Limb (tissue), 2 donors: ENCODE results near the gene ABHD4.
A peak's percentile ranks its signal among the peaks of the same experiment; 100 is the strongest.
"Not testable (repeated sequence)": the region's sequence is repeated elsewhere in the genome, so short reads cannot be mapped to it uniquely, and the experiment has no call there.

Experiments
- DNase-seq, 2 donors: peaks; one replicate each; pipeline ENCODE4 v3.0.0-alpha.2; 2016; ENCODE audit errors: extremely low spot score in 2 of 2

ABHD4 gene

DNA sequence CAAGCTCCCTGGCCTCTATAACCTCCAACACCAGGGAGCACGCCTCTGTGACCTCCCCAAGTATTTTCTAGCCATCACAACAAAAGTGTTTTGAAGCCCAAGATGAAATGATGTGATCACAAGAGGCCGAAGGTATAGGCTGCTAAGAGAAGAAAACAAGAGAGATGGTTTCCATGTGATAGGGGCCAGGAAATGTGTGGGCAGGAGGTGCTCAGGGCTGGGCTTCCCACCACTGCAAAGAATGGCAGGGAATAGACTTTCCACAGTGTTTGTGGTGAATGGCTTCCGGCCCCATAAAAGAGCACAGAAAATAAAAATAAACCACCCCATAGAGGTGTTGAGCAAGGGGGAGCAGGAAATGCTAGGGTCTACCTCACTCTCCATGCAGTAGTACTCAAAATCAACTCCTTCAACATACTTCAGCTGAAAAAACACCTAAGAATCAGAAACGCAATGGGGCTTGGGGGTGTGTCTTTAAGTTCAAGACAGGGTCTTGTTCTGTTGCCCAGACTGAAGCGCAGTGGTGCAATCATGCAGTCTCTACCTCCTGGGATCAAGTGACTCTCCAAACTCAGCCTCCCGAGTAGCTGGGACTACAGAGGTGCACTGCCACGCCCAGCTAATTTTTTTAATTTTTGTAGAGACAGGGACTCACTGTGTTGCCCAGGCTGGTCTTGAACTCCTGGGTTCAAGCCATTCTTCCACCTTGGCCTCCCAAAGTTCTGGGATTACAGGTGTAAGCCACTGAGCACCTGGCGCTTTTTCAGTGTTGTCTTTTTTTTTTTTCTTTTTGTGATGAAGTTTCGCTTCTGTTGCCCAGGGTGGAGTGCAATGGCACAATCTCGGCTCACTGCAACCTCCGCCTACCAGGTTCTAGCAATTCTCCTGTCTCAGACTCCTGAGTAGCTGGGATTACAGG, 36.2 kb upstream of the ABHD4 start:
- no peak for DNase-seq

DNA sequence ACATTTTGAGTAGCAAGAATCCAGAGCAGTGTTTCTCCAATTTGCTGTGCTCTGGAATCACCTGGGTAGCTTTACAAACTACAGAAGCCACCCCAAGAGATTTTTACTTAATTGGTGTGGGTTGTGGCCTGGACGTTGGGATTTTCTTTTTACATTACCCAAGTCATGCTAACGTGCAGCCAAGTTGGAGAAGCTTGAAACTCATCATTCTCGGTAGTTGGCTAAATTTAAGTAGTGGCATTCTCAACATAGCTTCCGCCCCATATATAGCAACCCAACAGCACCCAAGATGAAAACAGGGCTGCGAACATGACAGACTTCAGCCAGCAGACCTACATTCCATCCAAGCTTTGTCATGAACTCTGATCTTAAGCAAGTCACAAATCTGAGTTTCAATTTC, 34.1 kb upstream of the ABHD4 start:
- no peak for DNase-seq

DNA sequence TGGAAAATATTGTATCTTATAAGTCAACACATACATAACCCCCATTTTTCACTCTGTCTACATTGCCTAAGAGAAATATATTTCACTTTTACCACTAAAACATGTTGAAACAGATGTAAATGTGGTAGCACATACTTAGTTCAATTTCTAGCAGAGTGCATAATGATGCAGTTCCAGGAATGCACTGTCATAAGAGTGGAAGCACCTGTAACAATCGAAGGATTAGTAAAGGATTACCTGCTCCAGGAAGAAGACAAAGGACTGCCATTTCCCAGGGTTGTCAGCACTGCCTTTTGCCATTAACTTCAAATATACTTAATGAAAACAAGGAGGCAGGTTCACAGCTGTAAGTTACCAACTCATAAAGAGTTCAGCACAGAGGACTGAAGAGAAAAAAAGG, 33.6 kb upstream of the ABHD4 start:
- no peak for DNase-seq

DNA sequence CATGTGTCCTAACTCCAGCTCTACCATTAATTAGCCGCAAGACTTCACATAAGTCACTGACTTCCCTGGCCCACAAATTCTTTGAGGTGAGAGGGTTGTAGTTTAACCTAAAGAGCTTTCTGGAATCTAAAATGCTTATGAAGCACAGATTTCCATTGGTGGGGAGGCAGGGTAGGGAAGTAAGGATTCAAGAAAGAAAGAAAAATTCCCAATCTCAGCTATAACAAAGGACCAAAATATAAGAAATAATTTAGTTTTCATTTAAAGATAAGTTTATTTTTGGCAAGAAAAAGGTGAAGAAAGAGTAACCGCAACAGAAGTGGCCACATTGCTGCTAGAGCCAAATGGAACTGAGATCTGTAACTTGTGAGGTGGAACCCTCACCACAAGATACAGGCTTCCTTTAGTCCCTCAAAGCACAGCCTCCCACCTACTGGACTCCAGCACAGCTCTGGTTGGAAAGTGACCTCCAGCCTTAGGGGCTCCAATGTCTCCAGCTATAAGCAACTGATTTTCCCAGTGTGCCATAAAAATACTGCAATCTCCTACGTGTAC, 32.6 kb upstream of the ABHD4 start:
- no peak for DNase-seq

DNA sequence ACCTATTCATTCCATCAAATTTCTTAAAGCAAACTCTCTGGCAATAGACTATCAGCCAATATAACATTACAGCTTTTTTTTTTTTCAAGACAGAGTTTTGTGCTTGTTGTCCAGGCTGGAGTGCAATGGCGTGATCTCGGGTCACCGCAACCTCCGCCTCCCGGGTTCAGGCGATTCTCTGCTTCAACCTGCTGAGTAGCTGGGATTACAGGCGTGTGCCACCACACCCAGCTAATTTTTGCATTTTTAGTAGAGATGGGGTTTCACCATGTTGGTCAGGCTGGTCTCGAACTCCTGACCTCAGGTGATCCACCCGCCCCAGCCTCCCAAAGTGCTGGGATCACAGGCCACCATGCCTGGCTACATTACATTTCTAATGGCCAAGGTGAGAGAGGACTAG, 31.8 kb upstream of the ABHD4 start:
- DNase-seq, result not testable (repeated sequence)

DNA sequence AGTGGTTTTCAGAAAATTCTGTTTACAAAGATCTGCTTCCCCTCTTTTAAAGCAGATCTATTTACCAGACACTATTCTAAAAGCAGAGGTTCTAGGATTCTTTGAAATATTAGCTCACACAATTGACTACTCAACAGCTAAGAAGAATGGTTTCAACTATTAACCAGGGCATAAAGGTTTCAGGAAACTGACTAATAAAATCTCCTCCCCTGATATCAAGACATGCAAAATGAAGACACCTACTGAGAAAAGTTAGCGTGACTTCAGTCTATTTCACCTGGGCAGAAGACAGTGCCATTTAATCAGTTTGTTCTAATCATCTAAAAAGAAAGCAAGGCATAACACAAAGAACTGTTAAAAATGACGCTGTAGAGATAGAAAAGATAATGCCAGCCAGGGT, 31.3 kb upstream of the ABHD4 start:
- DNase-seq, result no peak

DNA sequence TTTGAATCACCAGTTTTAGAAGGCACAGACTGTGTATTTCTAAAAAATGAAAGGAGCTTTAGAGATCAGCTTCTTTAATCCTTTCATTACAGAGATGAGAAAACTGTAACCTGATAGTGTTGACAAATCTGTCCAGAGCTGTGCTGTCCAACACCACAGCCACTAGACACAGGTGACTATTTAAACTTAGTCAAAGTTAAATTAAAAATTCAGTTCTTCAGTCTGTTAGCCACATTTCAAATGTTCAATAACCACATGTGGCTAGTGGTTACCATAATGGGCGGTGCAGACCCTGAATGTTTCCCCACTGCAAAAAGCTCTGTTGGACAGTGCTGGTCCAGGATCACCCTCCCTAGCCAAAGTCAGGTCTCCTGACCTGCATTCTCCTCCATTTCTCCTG, 30.7 kb upstream of the ABHD4 start:
- no peak for DNase-seq

DNA sequence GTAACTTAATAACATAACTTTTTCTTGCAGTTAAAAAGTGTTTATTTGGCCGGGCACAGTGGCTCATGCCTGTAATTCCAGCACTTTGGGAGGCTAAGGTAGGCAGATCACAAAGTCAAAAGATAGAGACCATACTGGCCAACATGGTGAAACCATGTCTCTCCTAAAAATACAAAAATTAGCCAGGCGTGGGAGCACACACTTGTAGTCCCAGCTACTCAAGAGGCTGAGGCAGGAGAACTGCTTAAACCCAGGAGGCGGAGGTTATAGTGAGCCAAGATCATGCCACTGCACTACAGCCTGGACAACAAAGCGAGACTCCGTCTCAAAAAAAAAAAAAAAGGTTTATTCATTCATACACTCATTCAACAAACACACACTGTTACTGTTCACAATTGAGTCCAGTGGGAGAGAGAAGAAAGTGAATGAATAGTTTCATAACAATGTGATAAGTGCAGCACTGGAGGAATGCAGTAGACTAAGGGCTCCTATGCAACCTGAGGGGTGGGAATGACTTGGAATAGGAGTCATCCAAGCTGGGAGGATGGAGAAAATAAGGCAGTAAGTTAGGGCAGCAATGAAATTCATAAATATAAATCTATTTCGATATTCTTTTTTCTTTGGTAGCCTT, 28.9 kb upstream of the ABHD4 start:
- DNase-seq, result no peak

DNA sequence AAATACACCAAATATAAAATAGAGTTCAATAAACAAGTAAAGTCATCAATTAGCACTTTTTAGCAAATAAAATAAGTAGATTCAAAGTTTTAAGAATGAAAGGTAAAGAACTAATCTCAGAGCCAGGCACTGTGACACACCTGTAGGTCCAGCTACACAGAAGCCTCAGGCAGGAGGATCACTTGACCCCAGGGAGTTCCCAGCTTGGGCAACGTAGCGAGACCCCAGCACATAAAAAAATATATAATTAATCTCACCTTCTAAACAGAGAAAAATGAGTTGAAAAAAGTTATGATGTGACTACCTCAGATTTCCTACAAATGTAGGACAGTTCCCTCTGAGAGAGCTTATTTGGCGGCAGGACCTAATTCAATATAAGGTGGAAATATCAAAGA, 28.4 kb upstream of the ABHD4 start:
- DNase-seq, result no peak

DNA sequence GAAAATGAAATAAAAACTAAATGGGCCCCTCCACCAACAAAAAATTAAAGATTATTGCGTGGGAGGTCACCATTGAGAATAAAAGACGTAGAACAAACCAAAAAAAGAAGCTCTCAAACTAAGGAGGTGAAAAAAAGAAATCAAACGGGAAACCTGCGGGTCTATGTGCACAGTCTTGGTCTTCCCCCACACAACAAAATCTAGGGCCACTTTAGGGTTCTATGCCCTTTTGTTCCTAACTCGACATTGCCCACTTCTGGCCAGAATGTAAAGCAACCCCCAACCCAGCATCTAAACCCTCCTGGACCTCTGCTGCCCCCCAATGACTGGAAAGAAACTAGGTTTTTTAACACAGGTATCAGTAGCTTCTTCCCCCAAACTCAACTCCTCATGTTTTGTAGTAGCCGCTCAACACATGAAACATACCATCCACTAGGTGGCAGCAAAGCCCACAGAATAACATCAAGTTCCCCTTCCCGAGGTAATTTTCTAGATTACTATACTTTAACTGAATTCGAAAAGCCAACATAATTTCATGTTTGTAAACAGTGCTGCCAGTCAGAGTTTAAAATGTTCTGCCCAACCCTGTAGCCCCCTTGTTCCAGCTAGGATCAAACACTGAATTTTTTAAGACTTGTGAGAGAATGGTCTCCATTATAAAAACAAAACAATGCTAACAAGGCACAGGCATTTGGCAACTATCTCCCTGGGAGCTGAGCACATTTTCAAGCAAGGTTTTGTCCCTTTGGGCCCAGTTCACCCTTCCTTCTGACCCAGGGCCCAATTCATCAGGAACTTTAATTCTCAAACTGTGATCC, 27.8 kb upstream of the ABHD4 start:
- peak; percentile 82 to 85 for DNase-seq

DNA sequence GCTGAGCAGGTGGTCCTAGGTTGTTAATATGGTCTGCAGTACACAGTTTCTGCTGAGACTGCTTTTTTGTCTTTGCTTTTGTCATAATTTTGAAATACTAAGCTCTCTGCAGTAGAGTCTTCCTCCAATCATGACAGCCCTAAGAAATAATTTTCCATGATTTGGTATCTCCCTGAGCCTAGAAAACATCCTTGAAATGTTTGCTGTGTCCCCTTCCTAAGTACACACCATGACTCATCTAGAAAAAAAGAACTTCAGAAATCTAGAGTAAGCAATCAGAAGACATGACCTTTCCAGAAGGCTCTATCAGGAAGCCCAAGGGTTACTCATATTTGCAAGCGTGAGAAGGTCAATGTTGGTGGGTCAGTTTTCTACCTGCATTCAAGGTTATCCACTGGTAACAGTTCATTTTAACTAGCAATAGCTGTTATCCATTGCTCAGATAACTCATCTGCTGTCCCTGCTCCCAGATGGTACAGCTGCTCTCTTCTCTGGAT, 25.5 kb upstream of the ABHD4 start:
- no peak for DNase-seq

DNA sequence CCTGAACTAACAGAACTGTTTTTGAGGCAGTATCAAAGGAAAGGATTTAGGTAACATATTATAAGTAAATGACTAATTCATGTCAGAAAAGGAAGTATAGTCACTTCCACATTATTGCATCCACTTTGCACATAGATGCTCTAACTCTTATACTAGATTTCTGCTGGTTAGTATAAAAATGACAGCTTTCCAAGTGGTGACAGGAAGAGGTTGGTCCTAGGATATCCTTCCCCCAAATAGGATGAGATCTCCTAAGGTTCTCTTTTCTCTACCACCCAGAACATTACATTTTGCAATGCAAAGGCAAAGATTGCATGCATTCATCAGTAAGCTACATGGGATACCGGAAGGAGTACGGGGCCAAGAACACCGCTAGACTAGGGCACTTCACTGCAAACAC, 24.3 kb upstream of the ABHD4 start:
- DNase-seq, result no peak

DNA sequence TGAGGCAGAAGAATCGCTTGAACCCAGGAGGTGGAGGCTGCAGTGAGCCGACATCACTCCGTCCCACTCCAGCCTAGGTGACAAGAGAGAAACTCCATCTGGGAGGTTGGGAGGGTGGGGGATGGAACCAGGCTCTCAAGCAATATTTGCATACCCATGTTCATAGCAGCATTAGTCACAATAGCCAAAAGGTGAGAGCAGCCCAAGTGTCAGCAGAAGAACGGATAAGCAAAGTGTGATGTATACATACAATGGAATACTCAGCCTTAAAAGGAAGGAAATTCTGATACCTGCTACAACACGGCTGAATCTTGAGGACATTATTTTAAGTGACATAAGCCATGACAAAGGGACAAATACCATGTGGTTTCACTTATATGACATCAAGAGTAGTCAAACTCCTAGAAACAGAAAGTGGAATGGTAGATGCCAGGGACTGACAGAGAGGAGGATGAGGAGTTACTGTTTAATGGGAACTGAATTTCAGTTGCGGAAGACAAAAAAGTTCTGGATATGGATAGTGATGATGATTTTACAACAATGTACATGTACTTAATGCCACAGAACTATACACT, 20.7 kb upstream of the ABHD4 start:
- DNase-seq, result no peak

DNA sequence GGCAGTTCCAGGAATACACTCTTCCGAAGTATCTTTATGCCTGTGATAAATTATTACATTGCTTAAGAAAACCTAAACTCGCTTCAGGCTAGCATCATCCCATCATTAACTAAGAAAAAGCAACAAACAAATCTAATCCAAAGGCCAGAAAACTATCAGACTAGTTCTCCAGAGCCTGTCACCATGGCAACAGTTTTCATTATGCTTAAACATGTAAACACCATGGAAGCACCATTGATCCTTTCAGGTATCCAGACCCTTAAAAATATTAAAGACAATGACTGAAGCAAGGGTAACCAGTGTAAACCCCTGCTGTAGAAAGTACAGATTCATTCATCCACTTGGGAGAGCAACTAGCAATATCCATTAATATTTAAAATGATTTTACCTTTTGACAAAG, 18.9 kb upstream of the ABHD4 start:
- no peak for DNase-seq

DNA sequence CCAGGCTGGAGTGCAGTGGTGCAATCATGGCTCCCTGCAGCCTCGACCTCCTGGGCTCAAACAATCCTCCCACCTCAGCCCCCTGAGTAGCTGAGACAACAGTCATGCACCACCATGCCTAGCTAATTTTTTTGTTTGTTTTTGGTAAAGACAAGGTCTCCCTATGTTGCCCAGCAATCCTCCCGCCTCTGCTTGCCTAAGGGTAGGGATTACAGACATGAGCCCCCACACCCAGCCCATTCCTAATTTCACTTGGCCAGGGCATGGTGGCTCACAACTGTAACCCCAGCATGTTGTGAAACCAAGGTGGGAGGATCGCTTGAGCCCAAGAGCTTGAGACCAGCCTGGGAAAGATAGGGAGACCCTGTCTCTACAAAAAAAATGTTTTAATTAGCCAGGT, 18.2 kb upstream of the ABHD4 start:
- no peak for DNase-seq

DNA sequence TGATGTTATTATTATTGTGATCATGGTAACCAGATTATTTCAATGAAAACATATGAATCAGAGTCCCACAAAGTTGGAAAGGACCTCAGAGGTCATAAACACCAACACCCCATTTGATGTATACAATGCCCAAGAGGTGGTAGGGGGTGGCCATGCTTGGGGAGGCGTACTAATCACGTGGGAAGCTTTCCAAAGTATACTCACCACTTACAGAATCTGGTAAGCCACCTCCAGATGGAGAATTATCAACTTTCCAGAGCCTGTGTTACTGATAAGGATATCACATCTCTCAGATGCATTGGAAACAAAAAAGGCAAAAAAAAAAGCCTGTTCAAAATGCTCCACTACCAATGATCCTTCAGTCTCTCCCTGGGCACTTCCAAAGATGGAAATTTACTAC, 17.5 kb upstream of the ABHD4 start:
- no peak for DNase-seq

DNA sequence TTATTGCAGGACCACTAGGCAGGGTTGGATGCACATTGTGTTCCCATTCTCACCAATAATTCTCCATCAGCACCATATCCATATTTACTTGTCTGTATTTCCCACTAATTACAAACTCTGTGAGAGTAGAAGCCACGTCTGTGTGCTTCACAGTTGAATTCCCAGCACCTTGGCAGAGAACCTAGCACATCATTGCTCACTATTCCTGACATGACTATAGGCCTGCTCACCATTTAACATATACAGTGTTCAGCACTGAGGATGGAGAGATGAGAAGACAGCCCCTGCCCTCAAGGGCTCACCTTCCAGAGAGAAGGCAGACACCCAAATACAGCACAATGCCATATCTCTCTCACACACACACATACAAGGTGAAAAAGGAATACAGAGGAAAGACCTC, 14.1 kb upstream of the ABHD4 start:
- no peak for DNase-seq

DNA sequence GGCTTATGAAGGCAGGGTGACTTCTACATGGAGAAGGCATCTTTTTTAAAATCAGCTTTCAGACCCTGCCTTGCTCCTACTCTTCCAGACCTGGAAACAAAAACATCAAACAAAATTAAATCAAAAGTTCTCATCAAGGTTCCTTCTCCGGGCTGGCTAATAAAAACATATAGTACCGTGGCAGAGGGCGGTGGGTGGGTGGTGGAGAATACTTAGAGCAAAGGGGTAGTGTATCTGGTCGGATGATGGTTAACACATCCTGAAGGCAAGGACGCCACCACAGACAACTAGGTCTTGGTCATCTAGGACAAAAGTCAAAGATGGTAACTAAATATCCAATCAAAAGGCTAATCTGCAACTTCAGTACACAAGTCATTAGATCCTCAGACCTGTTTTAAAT, 10.9 kb upstream of the ABHD4 start:
- no peak for DNase-seq

DNA sequence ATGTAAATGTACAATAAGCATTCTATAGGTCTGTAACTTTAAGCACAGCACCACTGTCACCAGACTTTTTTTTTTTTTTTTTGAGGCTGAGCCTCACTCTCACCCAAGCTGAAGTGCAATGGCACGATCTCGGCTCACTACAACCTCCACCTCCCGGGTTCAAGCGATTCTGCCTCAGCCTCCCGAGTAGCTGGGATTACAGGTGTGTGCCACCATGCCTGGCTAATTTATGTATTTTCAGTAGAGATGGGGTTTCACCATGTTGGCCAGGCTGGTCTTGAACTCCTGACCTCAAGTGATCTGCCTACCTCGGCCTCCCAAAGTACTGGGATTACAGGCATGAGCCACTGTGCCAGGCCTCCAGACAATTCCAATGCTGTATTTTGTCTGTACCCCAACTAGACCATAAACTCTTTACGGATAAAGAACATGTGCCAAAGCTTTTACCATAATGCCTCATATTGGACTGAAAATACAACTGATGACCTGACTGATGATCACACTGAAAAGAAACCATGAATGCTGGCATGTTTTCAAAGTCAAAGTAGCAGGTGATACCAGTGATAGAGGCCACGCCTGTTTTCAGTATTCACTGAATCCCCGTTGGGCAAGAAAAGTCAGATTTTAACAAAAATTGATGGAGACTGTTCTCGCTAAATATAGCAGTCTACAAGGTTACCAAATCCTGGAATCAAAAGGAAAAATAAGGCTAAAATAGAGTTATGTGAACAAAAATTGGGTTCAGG, 10.2 kb upstream of the ABHD4 start:
- not testable (repeated sequence) for DNase-seq

DNA sequence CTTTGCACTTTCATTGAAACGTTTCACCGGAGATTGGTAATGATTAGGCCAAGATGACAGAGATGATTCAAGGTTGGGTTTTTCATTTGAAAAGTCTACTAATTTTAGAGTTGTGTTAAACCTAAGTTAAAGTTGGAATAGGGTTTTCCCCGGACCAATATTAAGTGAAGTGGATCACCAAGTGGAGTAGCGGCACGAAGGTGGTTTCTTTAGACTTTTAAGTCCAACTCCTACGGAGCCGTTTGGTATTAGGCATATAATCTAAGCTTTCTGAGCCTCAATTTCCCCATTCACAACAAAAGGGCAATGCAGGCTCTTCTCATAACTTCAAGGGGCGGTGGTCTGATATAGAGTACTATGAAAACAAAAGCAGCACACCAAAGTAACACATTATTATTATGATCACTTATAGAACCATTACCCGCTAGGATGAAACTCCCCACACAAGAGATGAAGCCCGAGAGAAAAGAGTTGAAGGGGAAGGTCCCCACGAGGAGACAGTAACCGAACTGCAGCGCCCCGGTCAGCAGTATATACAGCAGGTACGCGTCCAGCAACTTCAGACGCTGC, 9.5 kb upstream of the ABHD4 start:
- DNase-seq, result no peak
